ENCODE results near the gene TSPAN10. TPM values are rescaled to one million over a fixed set of nuclear protein-coding genes. Genes with fewer than 3 reads are reported as not detected.

TSPAN10 gene
- total RNA-seq, 1 experiment from 2014 or later = 4.0 TPM

DNA sequence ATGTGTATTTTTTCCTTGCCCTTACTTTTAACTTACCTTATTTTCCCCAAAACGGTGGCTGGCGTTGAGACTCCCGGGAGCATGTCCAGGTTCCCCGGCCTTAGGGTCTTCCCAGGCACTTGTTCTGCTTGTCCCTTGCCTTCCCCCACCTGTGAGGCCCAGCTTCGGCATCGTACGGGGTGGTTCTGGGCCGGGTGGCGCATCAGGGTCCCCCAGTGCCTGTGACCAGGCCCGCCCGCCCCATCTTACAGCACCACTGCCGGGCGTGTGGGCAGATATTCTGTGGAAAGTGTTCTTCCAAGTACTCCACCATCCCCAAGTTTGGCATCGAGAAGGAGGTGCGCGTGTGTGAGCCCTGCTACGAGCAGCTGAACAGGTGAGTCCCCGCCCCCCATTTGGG is 54.2 kb downstream of the TSPAN10 start:
- no peaks in the 10 kb centered on the region for H3K4me1 ChIP-seq
- intact Hi-C loops (cut with micrococcal nuclease; ENCODE audit: unreplicated experiment) = no loop called here
- POLR2A ChIA-PET = no interaction called here
- H3K27me3 ChIP-seq (replicated peaks; ENCODE audit: control insufficient read depth, insufficient read depth, low read length) = no peaks in the 10 kb centered on the region
- no peak overlapping the region for H3K27ac Mint-ChIP-seq (ENCODE audit: unreplicated experiment)
- H3K4me1 Mint-ChIP-seq (ENCODE audit: low read depth, unreplicated experiment) = no peaks in the 10 kb centered on the region
- H3K27me3 Mint-ChIP-seq (ENCODE audit: insufficient read depth, unreplicated experiment) = no peaks in the 10 kb centered on the region
- no peak overlapping the region for H3K4me3 Mint-ChIP-seq (ENCODE audit: unreplicated experiment)
- peaks cover 78% of the 10 kb centered on the region for H3K36me3 Mint-ChIP-seq (ENCODE audit: insufficient read depth, unreplicated experiment)
- H3K9me3 ChIP-seq = no peaks in the 10 kb centered on the region
- no peak for DNase-seq
- no TSS peak for BruUV-seq (replicated peaks)
- TF ChIP-seq, protein P1, sequence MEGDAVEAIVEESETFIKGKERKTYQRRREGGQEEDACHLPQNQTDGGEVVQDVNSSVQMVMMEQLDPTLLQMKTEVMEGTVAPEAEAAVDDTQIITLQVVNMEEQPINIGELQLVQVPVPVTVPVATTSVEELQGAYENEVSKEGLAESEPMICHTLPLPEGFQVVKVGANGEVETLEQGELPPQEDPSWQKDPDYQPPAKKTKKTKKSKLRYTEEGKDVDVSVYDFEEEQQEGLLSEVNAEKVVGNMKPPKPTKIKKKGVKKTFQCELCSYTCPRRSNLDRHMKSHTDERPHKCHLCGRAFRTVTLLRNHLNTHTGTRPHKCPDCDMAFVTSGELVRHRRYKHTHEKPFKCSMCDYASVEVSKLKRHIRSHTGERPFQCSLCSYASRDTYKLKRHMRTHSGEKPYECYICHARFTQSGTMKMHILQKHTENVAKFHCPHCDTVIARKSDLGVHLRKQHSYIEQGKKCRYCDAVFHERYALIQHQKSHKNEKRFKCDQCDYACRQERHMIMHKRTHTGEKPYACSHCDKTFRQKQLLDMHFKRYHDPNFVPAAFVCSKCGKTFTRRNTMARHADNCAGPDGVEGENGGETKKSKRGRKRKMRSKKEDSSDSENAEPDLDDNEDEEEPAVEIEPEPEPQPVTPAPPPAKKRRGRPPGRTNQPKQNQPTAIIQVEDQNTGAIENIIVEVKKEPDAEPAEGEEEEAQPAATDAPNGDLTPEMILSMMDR (IDR thresholded peaks at IDR 0.05; ENCODE audit: insufficient read depth in 1 of 2, low read depth in 1 of 2, low read length in 1 of 2, severe bottlenecking in 1 of 2, unreplicated experiment in 1 of 2) = no peak
- CTCF ChIA-PET = no interaction called here
- no peak overlapping the region for H3K4me3 ChIP-seq (ENCODE audit: low read depth, low read length)
- peaks cover 7% of the 10 kb centered on the region for H3K36me3 ChIP-seq (ENCODE audit: control insufficient read depth, insufficient read depth, low read length)
- no peaks in the 10 kb centered on the region for H3K9me3 Mint-ChIP-seq (ENCODE audit: unreplicated experiment)

DNA sequence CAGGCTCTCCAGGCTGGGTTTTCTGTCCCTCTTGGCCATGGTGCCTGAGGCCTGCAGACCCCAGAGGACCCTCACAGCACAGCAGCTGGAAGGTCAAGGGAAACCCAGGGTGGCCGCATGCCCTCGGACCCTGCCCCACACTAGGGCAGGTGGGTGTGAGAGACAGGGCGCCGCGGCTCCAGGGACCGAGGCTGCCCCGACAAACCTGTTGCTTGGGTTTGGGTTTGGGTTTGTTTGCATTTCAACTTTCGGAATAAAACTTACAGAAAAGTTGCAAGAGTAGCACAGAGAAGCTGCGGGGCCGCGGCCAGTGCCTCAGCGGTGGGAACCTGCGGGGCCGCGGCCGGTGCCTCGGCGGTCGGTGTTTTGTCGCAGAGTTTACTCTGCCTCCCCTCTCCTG is 54.6 kb downstream of the TSPAN10 start:
- no peak overlapping the region for H3K4me3 ChIP-seq (ENCODE audit: low read depth, low read length)
- H3K36me3 ChIP-seq (ENCODE audit: control insufficient read depth, insufficient read depth, low read length) = peaks cover 7% of the 10 kb centered on the region
- no peaks in the 10 kb centered on the region for H3K9me3 ChIP-seq
- CTCF ChIA-PET = interaction anchor here (0.6 kb wide), 1 partner anchor 43 kb away, joined by 3 read pairs; no protein-coding TSS in a partner anchor
- no peaks in the 10 kb centered on the region for H3K4me1 ChIP-seq
- Mint-ChIP-seq H3K27ac (ENCODE audit: unreplicated experiment) (no peak overlapping the region), H3K27me3 (ENCODE audit: insufficient read depth, unreplicated experiment) (no peaks in the 10 kb centered on the region), H3K4me1 (ENCODE audit: low read depth, unreplicated experiment) (no peaks in the 10 kb centered on the region), H3K36me3 (ENCODE audit: insufficient read depth, unreplicated experiment) (peaks cover 80% of the 10 kb centered on the region), H3K9me3 (ENCODE audit: unreplicated experiment) (no peaks in the 10 kb centered on the region), H3K4me3 (ENCODE audit: unreplicated experiment) (no peak overlapping the region)
- no peak for DNase-seq
- POLR2A ChIA-PET = no interaction called here
- BruUV-seq (replicated peaks) = no TSS peak
- intact Hi-C loops (cut with micrococcal nuclease; ENCODE audit: unreplicated experiment) = no loop called here
- H3K27me3 ChIP-seq (replicated peaks; ENCODE audit: control insufficient read depth, insufficient read depth, low read length) = no peaks in the 10 kb centered on the region
- TF ChIP-seq, protein P1 (IDR thresholded peaks at IDR 0.05; ENCODE audit: insufficient read depth in 1 of 2, low read depth in 1 of 2, low read length in 1 of 2, severe bottlenecking in 1 of 2, unreplicated experiment in 1 of 2) = no peak

DNA sequence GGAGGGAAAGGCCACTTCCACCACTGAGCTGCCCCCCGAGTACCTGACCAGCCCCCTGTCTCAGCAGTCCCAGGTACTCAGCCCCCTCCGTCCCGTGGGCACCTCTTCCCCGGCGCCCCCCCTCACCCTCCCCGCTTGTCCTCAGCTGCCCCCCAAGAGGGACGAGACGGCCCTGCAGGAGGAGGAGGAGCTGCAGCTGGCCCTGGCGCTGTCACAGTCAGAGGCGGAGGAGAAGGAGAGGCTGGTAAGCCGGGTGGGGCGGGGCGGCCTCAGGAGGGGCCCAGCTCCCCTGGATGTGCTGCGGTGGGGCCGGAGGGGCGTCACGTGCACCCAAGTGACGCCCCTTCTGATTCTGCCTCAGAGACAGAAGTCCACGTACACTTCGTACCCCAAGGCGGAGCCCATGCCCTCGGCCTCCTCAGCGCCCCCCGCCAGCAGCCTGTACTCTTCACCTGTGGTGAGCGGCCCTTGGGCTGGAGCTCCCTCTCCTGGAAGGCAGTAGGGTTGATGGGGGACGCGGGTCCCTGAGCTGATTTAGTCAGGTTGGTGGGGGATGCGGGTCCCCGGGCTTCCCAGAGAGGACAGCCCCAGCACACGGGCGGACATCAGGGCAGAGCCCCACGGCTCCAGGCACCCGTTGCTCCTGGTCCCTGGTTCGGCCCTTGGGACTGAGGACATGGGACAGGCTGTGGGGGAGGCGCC is 56.7 kb downstream of the TSPAN10 start:
- Mint-ChIP-seq H3K9me3 (ENCODE audit: unreplicated experiment) (no peaks in the 10 kb centered on the region), H3K27ac (ENCODE audit: unreplicated experiment) (no peak overlapping the region), H3K36me3 (ENCODE audit: insufficient read depth, unreplicated experiment) (peaks cover 84% of the 10 kb centered on the region), H3K27me3 (ENCODE audit: insufficient read depth, unreplicated experiment) (no peaks in the 10 kb centered on the region), H3K4me3 (ENCODE audit: unreplicated experiment) (no peak overlapping the region), H3K4me1 (ENCODE audit: low read depth, unreplicated experiment) (no peaks in the 10 kb centered on the region)
- ChIA-PET POLR2A (no interaction called here), CTCF (interaction anchor here (0.6 to 1.3 kb wide), 2 partner anchors 9 to 62 kb away, joined by 3 to 5 read pairs; no protein-coding TSS in a partner anchor)
- Histone ChIP-seq H3K27me3 (replicated peaks; ENCODE audit: control insufficient read depth, insufficient read depth, low read length) (no peaks in the 10 kb centered on the region), H3K4me1 (no peaks in the 10 kb centered on the region), H3K36me3 (ENCODE audit: control insufficient read depth, insufficient read depth, low read length) (peaks cover 7% of the 10 kb centered on the region), H3K9me3 (no peaks in the 10 kb centered on the region), H3K4me3 (ENCODE audit: low read depth, low read length) (no peak overlapping the region)
- peak; percentile 36 to 44 for DNase-seq
- BruUV-seq (replicated peaks) = no TSS peak
- TF ChIP-seq, protein P1 (IDR thresholded peaks at IDR 0.05; ENCODE audit: insufficient read depth in 1 of 2, low read depth in 1 of 2, low read length in 1 of 2, severe bottlenecking in 1 of 2, unreplicated experiment in 1 of 2) = peak in 1 of 2 experiments; percentile 25
- intact Hi-C loops (cut with micrococcal nuclease; ENCODE audit: unreplicated experiment) = no loop called here

All from Caco-2 (cell line).